ENCODE results near the gene HRC. TPM values are rescaled to one million over a fixed set of nuclear protein-coding genes. Genes with fewer than 3 reads are reported as not detected.
"Not testable (repeated sequence)": the region's sequence is repeated elsewhere in the genome, so short reads cannot be mapped to it uniquely, and the experiment has no call there.

The HRC gene
- total and polyA plus RNA-seq, 8 donors: 0.44 to 8.1 (median 0.83) TPM; not detected in 3

DNA sequence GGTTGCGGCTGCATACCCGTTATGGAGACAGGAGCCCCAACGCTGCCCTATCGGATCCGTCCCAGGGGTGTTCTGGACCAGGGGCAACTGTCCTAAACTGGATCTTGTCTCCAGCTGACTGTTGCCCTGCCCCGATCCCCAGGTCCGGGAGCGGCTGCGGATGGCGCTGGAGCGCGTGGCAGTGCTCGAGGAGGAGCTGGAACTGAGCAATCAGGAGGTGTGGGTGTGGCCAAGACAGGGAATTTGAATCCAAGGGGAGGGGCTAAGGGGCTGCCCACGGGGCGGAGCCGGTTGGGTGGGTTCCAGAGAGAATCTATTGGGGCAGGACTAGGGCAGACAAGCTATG is 26.0 kb downstream of the HRC start:
- intact Hi-C loops (cut with DNase I; ENCODE audit: low total_unique reads): no loop called here
- no peak overlapping the region for H3K27ac ChIP-seq

DNA sequence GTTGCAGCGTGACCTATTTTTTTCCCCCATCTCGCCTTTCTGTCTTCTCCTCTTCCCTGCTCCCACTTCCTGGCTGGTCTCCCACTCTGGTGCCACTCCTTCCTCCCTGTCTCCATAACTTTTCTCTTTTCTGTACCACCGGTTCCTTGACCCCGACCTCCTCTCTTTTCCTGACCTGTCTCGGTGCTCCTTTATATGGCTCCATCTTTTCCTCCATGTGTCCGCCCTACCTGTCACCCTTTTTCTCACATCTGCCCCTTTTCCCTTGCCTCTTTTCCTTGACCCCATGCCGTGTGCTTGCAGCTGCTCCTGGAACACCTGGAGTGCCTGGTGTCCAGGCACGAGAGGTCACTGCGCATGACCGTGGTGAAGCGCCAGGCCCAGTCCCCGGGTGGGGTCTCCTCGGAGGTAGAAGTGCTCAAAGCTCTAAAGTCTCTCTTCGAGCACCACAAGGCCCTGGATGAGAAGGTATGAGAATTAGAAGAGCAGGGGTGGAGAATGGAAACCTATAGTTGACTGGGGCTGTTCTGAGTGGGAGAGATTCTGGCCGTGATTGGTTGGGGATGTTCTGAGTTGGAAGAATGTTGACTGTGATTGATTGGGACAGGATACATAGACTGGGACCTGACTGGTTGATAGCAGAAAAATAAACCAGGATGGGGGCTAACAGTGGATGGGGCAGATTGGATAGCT is 26.5 kb downstream of the HRC start:
- H3K4me1 ChIP-seq: peaks cover 21 to 39% (median 28%) of the 10 kb centered on the region in 4 donors
- peaks cover 0 to 6% (median 0%) of the 10 kb centered on the region in 3 donors for H3K27me3 ChIP-seq
- TF ChIP-seq, protein P1, sequence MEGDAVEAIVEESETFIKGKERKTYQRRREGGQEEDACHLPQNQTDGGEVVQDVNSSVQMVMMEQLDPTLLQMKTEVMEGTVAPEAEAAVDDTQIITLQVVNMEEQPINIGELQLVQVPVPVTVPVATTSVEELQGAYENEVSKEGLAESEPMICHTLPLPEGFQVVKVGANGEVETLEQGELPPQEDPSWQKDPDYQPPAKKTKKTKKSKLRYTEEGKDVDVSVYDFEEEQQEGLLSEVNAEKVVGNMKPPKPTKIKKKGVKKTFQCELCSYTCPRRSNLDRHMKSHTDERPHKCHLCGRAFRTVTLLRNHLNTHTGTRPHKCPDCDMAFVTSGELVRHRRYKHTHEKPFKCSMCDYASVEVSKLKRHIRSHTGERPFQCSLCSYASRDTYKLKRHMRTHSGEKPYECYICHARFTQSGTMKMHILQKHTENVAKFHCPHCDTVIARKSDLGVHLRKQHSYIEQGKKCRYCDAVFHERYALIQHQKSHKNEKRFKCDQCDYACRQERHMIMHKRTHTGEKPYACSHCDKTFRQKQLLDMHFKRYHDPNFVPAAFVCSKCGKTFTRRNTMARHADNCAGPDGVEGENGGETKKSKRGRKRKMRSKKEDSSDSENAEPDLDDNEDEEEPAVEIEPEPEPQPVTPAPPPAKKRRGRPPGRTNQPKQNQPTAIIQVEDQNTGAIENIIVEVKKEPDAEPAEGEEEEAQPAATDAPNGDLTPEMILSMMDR (IDR thresholded peaks at IDR 0.05): no peak
- TF ChIP-seq EP300 (IDR thresholded peaks at IDR 0.05) (no peak), POLR2A (IDR thresholded peaks at IDR 0.05) (no peak)
- peak overlapping the region in 4 of 5 donors; percentile 30 to 78 (median 69) for H3K27ac ChIP-seq
- intact Hi-C loops (cut with DNase I; ENCODE audit: low total_unique reads): no loop called here
- peak overlapping the region; percentile 11 to 39 (median 32) for H3K4me3 ChIP-seq
- DNase-seq: no peak
- no peaks in the 10 kb centered on the region for H3K9me3 ChIP-seq
- no peaks in the 10 kb centered on the region for H3K36me3 ChIP-seq
- 39 to 72% (median 65%) methylated on average over 13 to 15 of the region's 15 CpGs for WGBS, 5 donors

More for the DNA sequence above, 26.0 kb downstream of the HRC start:
- Histone ChIP-seq H3K4me1 (peaks cover 24 to 44% (median 34%) of the 10 kb centered on the region in 4 donors), H3K4me3 (no peak overlapping the region), H3K36me3 (no peaks in the 10 kb centered on the region), H3K27me3 (peaks cover 0 to 6% (median 0%) of the 10 kb centered on the region in 3 donors), H3K9me3 (no peaks in the 10 kb centered on the region)
- DNase-seq: peak in 1 of 2 donors; percentile 61
- TF ChIP-seq POLR2A (IDR thresholded peaks at IDR 0.05) (no peak), EP300 (IDR thresholded peaks at IDR 0.05) (no peak), POLR2AphosphoS5 (IDR thresholded peaks at IDR 0.05) (no peak)
- TF ChIP-seq, protein P1 (IDR thresholded peaks at IDR 0.05): no peak
- 34 to 73% (median 61%) methylated on average over 16 of the region's 16 CpGs for WGBS, 5 donors

DNA sequence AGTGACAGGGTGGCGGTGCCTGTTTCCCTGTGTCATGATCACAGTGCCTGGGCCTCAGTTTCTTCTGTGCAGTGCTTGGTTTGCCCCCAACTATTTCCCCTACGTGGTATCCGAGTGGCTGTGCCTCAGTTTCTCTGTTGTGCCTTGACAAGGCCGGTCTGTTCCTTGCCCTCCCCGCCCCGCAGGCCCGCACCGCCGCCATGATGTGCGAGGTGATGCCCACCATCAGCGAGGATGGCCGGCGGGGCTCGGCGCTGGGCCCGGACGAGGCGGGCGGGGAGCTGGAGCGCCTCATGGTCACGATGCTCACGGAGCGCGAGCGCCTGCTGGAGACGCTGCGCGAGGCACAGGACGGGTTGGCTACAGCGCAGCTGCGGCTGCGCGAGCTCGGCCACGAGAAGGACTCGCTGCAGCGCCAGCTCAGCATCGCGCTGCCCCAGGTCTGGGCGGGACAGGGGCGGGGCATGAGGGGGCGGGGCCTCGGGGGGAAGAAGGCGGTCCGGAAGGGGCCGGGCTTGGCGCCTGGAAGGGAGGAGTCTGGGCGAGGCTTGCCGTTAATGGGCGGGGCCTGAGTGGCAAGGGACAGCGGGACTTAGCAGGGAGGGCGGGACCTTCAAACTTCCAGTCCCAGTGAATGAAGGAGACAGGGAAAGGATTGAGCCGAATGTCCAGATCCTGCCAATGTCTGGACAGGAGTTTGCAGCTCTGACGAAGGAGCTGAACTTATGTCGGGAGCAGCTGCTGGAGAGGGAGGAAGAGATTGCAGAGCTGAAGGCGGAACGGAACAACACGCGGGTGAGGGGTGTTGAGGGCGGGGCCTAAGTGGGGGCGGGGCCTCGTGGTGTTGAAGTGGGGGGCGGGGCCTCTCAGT is 27.3 kb downstream of the HRC start:
- Histone ChIP-seq H3K4me3 (peak overlapping the region; percentile 27 to 39 (median 32)), H3K27me3 (peaks cover 0 to 2% (median 0%) of the 10 kb centered on the region in 3 donors), H3K36me3 (no peaks in the 10 kb centered on the region), H3K9me3 (no peaks in the 10 kb centered on the region), H3K4me1 (peaks cover 13 to 31% (median 20%) of the 10 kb centered on the region in 4 donors), H3K27ac (peak overlapping the region; percentile 54 to 78 (median 66))
- intact Hi-C loops (cut with DNase I; ENCODE audit: low total_unique reads): no loop called here
- WGBS, 5 donors: 3 to 6% (median 4%) methylated on average over 25 to 63 of the region's 63 CpGs
- TF ChIP-seq POLR2A (IDR thresholded peaks at IDR 0.05) (no peak), POLR2AphosphoS5 (IDR thresholded peaks at IDR 0.05) (peak in 2 of 3 donors; percentile 26 to 79), EP300 (IDR thresholded peaks at IDR 0.05) (no peak)
- TF ChIP-seq, protein P1 (IDR thresholded peaks at IDR 0.05): peak in 3 of 7 experiments; percentile 7 to 33 (median 13)
- DNase-seq: peak; percentile 97 to 98

DNA sequence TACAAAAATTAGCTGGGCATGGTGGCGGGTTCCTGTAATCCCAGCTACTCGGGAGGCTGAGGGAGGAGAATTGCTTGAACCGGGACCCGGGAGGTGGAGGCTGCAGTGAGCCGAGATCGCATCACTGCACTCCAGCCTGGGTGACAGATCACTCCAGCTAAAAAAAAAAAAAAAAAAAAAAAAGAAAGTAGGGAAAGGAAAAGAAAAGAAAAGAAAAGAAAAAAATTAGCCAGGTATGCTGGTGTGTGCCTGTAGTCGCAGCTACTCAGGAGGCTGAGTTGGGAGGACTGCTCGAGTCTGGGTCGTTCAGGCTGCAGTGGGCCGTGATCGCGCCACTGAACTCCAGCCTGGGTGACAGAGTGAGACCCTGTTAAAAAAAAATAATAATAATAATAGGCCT is 28.0 kb downstream of the HRC start:
- H3K4me1 ChIP-seq: peaks cover 12 to 28% (median 19%) of the 10 kb centered on the region in 4 donors
- H3K36me3 ChIP-seq; H3K9me3 ChIP-seq; DNase-seq; H3K27ac ChIP-seq; H3K27me3 ChIP-seq; intact Hi-C loops (cut with DNase I; ENCODE audit: low total_unique reads): not testable (repeated sequence)
- 96 to 97% (median 97%) methylated on average over 12 of the region's 12 CpGs for WGBS, 5 donors
- H3K4me3 ChIP-seq: peak overlapping the region in 1 of 4 donors; percentile 39

Measured in stomach (tissue), 9 donors.